OCI-LY7 (cell line): ENCODE results near the gene AMPD1.

Experiments
- EZH2phosphoT487 ChIP-seq: fragments of 200-600 bp; sonication (generic); IDR thresholded peaks from 2 replicates; pipeline ENCODE4 v1.6.1; 2018; ENCODE audit warnings: low read depth, borderline replicate concordance, mild to moderate bottlenecking, mixed run types, antibody characterized with exemption, low read length, moderate library complexity, mixed read lengths
- TF ChIP-seq, protein P1 (sequence below): fragments of 200-600 bp; sonication (generic); conservative IDR thresholded peaks from 2 replicates; pipeline ENCODE4 v1.5.1; 2014; ENCODE audit warnings: mild to moderate bottlenecking, antibody characterized with exemption, low read length, moderate library complexity, mixed read lengths

DNA sequence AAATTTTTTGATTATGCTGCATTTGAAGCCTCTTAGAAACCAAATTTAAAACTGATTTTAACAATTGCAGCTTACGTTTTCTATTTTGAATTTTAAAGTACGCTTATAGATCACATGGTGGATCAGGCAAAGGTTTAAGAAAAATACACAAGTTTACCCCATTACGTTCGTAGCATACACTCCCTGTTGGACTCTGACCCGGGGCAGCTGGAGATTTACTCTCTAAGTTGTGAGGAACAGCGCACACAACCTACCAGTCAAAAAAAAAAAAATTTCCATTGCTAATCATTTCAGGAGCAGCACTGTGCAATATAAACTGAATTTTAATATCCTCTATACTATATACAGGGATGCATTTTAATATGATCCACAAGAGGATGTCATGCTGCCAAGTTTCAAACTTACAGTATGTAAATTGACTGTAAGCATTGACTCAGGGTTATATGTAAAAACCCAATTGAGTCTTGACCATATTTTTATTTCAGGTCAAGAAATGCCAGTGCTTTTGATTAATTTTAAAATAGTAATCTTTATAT lies 42.0 kb upstream of the AMPD1 start:
- TF ChIP-seq, protein P1, sequence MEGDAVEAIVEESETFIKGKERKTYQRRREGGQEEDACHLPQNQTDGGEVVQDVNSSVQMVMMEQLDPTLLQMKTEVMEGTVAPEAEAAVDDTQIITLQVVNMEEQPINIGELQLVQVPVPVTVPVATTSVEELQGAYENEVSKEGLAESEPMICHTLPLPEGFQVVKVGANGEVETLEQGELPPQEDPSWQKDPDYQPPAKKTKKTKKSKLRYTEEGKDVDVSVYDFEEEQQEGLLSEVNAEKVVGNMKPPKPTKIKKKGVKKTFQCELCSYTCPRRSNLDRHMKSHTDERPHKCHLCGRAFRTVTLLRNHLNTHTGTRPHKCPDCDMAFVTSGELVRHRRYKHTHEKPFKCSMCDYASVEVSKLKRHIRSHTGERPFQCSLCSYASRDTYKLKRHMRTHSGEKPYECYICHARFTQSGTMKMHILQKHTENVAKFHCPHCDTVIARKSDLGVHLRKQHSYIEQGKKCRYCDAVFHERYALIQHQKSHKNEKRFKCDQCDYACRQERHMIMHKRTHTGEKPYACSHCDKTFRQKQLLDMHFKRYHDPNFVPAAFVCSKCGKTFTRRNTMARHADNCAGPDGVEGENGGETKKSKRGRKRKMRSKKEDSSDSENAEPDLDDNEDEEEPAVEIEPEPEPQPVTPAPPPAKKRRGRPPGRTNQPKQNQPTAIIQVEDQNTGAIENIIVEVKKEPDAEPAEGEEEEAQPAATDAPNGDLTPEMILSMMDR, result no peak
- no peak for TF ChIP-seq EZH2phosphoT487
